ENCODE data around the gene TFPT.

DNA sequence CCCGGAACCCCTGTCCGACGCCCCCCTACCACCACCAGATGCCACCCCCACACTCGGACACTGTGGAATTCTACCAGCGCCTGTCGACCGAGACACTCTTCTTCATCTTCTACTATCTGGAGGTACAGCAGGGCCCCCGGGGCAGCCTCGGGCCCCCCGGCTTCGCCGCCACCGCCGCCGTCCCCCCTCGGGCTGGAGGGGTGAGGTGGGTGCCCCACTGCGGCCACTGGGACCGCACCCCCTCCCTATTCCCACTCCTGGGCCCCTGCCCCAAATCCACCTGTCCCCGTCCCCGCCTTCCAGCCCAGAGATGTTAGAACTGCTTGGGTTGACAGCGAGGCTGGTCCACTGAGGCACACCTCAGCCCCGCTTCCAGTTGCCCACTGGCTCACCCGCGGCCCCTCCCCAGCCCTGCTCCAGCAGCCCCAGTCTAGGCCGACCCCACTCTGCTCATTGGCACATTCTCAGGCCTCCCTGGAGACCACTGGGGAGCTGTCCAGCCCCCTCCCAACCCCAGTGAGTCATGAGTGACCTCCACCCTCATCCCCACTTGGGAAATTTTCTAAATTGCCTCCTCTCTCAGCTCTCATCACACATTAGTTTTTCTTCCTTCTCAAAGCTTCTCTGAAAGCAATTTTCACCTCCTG is 37.5 kb upstream of the TFPT start:
- TF ChIP-seq, protein P1, sequence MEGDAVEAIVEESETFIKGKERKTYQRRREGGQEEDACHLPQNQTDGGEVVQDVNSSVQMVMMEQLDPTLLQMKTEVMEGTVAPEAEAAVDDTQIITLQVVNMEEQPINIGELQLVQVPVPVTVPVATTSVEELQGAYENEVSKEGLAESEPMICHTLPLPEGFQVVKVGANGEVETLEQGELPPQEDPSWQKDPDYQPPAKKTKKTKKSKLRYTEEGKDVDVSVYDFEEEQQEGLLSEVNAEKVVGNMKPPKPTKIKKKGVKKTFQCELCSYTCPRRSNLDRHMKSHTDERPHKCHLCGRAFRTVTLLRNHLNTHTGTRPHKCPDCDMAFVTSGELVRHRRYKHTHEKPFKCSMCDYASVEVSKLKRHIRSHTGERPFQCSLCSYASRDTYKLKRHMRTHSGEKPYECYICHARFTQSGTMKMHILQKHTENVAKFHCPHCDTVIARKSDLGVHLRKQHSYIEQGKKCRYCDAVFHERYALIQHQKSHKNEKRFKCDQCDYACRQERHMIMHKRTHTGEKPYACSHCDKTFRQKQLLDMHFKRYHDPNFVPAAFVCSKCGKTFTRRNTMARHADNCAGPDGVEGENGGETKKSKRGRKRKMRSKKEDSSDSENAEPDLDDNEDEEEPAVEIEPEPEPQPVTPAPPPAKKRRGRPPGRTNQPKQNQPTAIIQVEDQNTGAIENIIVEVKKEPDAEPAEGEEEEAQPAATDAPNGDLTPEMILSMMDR (IDR thresholded peaks at IDR 0.05): no peak
- TF ChIP-seq POLR2A (IDR thresholded peaks at IDR 0.05) (no peak), POLR2AphosphoS5 (IDR thresholded peaks at IDR 0.05) (no peak)
